ENCODE measurements around the gene RNF213.
"Not testable (repeated sequence)": the region's sequence is repeated elsewhere in the genome, so short reads cannot be mapped to it uniquely, and the experiment has no call there.

The RNF213 gene

GRCh38 chr17:80312621-80313135 lies 52.0 kb downstream of the RNF213 start:
- H3K27ac ChIP-seq: no peak overlapping the region
- no peak for DNase-seq (ENCODE audit: low read depth, low spot score)

GRCh38 chr17:80313160-80313829 lies 52.6 kb downstream of the RNF213 start:
- DNase-seq (ENCODE audit: low read depth, low spot score): no peak
- H3K27ac ChIP-seq: no peak overlapping the region

- not testable (repeated sequence) for H3K27ac ChIP-seq; DNase-seq (ENCODE audit: low read depth, low spot score)
Observed at GRCh38 chr17:80313946-80314345, 53.3 kb downstream of the RNF213 start.

- no peak for DNase-seq (ENCODE audit: low read depth, low spot score)
- no peak overlapping the region for H3K27ac ChIP-seq
Observed at GRCh38 chr17:80315517-80316182, 55.0 kb downstream of the RNF213 start.

GRCh38 chr17:80316431-80316830 lies 55.8 kb downstream of the RNF213 start:
- DNase-seq (ENCODE audit: low read depth, low spot score): no peak
- H3K27ac ChIP-seq: no peak overlapping the region

- no peak overlapping the region for H3K27ac ChIP-seq
- DNase-seq (ENCODE audit: low read depth, low spot score): no peak
Observed at GRCh38 chr17:80316927-80317705, 56.5 kb downstream of the RNF213 start.

GRCh38 chr17:80317706-80317980 lies 57.0 kb downstream of the RNF213 start:
- DNase-seq (ENCODE audit: low read depth, low spot score): no peak
- no peak overlapping the region for H3K27ac ChIP-seq

- no peak for DNase-seq (ENCODE audit: low read depth, low spot score)
Observed at GRCh38 chr17:80318166-80318565, 57.5 kb downstream of the RNF213 start.

GRCh38 chr17:80319262-80319998 lies 58.8 kb downstream of the RNF213 start:
- DNase-seq (ENCODE audit: low read depth, low spot score): no peak
- no peak overlapping the region for H3K27ac ChIP-seq

More at GRCh38 chr17:80318166-80318565, 57.5 kb downstream of the RNF213 start:
- H3K27ac ChIP-seq: no peak overlapping the region

- H3K27ac ChIP-seq: no peak overlapping the region
- DNase-seq (ENCODE audit: low read depth, low spot score): no peak
Observed at GRCh38 chr17:80319999-80320344, 59.3 kb downstream of the RNF213 start.

GRCh38 chr17:80320496-80320895 lies 59.8 kb downstream of the RNF213 start:
- DNase-seq (ENCODE audit: low read depth, low spot score): no peak
- no peak overlapping the region for H3K27ac ChIP-seq

- H3K27ac ChIP-seq: no peak overlapping the region
- DNase-seq (ENCODE audit: low read depth, low spot score): no peak
Observed at GRCh38 chr17:80322864-80323263, 62.2 kb downstream of the RNF213 start.

- no peak overlapping the region for H3K27ac ChIP-seq
- no peak for DNase-seq (ENCODE audit: low read depth, low spot score)
Observed at GRCh38 chr17:80323982-80324381, 63.3 kb downstream of the RNF213 start.

GRCh38 chr17:80327518-80327917 lies 66.9 kb downstream of the RNF213 start:
- DNase-seq (ENCODE audit: low read depth, low spot score): no peak
- H3K27ac ChIP-seq: no peak overlapping the region

- no peak overlapping the region for H3K27ac ChIP-seq
- no peak for DNase-seq (ENCODE audit: low read depth, low spot score)
Observed at GRCh38 chr17:80328634-80329380, 68.2 kb downstream of the RNF213 start.

GRCh38 chr17:80329421-80329820 lies 68.8 kb downstream of the RNF213 start:
- not testable (repeated sequence) for DNase-seq (ENCODE audit: low read depth, low spot score)

GRCh38 chr17:80330276-80330675 lies 69.6 kb downstream of the RNF213 start:
- no peak overlapping the region for H3K27ac ChIP-seq
- no peak for DNase-seq (ENCODE audit: low read depth, low spot score)

More at GRCh38 chr17:80329421-80329820, 68.8 kb downstream of the RNF213 start:
- not testable (repeated sequence) for H3K27ac ChIP-seq

GRCh38 chr17:80330938-80331337 lies 70.3 kb downstream of the RNF213 start:
- not testable (repeated sequence) for DNase-seq (ENCODE audit: low read depth, low spot score); H3K27ac ChIP-seq

- H3K27ac ChIP-seq: no peak overlapping the region
- no peak for DNase-seq (ENCODE audit: low read depth, low spot score)
Observed at GRCh38 chr17:80331820-80332219, 71.2 kb downstream of the RNF213 start.

Data from epithelial cell of prostate (primary cell).